CD1c-positive myeloid dendritic cell (primary cell): ENCODE results near the gene SERGEF.
A peak's percentile ranks its signal among the peaks of the same experiment; 100 is the strongest.
"Not testable (repeated sequence)": the region's sequence is repeated elsewhere in the genome, so short reads cannot be mapped to it uniquely, and the experiment has no call there.

Experiments
- DNase-seq: peaks from one replicate; pipeline ENCODE4 v3.0.0-alpha.2; 2016; ENCODE audit errors: extremely low spot score

SERGEF gene

DNA sequence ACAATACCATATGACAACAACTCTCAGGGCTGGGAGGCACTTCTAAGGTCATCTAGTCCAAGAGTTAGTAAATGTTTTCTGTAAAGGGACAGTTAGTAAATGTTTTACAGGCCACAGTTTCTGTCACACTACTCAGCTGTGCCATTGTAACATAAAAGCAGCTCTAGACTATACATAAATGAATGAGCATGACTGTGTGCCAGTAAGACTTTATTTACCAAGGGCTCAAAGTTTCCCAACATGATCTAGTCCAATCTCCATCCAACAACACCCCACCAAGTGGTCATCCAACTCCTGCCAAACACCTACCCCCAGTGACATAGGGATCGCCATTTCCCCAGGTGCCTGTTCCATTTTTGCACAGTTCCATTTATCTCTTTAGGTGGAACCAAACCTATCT, 12.1 kb downstream of the SERGEF start:
- no peak for DNase-seq

DNA sequence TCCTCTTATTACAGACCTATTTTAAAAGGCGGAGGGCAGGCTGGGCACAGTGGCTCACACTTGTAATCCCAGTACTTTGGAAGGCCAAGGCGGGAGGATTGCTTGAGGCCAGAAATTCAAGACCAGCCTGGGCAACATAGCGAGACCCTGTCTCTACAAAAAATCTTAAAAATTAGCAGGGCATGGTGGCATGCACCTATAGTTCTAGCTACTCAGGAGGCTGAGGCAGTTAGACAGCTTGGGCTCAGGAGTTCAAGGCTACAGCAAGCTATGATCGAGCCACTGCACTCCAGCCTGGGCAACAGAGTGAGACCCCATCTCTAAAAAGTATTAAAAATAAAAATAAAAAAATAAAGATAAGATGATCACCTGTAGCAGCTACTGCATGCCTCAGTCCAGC, 12.7 kb downstream of the SERGEF start:
- not testable (repeated sequence) for DNase-seq

DNA sequence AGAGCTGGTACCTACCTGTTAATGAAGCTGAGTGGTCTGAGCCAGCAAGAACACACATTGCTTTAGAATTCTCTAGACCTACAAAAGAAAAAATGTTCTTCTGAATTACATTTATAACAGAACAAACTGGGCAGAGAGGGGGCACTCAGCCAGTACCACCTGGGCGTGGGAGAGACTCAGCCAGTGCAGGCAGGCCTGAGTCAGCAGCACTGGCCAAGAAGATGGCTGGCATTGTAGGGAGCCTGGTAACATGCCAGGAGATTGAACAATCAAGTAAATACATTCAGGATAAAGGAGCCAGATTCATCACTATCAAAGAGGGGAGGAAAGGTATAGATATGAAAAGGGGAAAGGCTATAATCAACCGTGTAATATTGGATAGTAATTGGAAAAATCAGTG, 19.9 kb downstream of the SERGEF start:
- DNase-seq, result no peak

DNA sequence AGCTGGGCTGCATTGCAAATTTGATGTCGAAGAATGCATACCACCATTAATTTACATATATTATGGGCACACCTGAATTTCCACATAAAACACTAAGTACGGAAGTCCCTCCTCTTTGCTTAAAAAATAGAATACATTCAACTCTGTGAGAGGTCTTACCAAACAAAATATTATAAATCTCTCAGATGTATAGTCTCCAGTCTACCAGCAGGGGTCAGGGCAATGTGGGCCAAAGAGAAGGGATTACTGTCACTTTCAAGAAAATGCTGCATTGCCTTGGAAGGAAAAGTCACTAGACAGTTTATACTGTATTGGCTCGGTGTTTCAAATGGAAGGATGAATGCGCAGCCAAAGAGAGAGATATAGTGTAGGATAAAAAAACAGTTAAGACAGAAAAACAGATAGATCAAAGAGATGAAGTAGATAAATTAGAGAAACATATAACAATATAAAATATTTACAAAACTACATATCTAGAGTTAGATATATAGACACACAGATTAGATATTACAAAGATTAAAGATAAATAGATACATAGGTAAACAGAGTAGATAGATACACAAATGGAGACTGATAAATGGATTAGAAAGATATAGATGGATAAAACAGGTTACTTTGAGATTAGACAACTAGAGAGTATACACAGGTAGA, 20.9 kb downstream of the SERGEF start:
- DNase-seq, result peak; percentile 46

DNA sequence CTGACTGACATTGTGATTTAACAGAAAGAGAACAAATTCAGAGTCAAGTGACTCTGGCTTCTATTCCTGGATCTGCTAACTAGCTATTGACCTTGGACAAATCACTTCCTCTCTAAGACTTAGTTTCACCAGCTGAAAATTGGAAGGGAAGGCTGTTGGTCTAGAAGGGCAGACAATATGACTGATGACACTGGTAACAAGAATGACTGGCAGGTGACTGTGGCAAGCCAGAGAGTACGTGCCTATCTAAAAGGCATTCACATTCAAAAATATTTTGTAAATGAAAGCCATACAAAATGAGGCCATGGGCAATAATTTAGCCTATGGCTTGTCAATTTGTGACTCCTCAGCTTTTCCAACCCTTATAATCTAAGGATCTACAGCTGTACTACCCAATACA, 23.5 kb downstream of the SERGEF start:
- no peak for DNase-seq

DNA sequence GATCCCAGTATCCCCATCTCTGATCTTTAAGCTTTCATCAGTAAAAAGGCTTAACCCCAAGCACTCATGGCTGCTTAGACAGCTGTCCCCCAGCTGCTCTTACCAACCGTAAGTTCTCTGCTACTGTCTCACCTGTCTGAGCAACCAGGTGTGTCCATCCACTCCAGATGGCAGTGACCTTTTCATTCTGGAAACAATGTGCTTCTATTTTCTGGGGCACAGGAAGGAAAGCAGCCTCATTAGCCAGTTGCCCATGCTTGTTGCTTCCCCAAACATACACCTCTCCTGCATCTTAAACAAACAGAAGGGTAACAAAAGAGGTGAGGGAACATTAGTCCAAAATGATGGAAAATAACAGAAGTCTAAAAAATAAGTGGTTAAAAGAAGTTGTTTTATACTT, 24.4 kb downstream of the SERGEF start:
- no peak for DNase-seq

DNA sequence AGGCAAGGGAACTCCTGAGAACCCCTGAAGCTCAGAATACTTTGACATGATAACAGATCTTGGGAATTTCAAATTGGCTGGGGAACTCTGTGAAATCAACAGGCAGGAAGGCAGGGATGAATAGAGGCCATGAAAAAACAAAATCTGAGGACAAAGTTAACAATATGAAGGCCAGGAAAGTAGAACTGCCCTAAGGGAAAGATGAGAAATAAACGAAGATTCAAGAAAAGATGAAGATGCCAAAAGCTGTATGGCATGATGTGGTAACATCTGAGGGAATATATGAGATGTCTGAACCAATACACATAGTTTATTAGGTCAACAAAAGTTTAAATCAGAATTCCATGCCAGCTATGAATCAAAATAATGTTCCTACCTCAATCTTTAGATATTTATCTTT, 25.0 kb downstream of the SERGEF start:
- no peak for DNase-seq

DNA sequence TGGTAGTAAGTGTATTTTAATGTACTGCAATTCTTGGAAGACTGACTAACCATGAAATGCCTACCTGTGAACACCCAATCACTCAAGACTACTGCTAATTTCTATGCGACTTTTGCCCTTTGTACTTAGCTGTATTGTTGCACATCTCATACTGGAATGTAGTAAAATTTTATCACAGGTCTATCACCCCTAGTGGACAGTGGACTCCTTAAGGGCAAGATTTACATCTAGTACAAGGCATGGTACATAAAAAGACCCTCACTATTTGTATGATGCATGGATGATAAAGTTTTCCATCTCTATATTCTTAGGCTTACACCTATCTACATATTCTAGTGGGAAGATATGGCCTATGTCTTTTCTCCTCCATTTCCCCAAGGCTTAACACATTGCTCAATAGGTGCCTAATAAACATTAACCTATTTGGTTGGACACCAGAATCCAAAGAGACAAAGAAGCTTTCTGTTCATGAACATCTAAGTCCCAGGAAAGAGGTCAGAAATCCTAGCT, 26.1 kb downstream of the SERGEF start:
- DNase-seq, result no peak

DNA sequence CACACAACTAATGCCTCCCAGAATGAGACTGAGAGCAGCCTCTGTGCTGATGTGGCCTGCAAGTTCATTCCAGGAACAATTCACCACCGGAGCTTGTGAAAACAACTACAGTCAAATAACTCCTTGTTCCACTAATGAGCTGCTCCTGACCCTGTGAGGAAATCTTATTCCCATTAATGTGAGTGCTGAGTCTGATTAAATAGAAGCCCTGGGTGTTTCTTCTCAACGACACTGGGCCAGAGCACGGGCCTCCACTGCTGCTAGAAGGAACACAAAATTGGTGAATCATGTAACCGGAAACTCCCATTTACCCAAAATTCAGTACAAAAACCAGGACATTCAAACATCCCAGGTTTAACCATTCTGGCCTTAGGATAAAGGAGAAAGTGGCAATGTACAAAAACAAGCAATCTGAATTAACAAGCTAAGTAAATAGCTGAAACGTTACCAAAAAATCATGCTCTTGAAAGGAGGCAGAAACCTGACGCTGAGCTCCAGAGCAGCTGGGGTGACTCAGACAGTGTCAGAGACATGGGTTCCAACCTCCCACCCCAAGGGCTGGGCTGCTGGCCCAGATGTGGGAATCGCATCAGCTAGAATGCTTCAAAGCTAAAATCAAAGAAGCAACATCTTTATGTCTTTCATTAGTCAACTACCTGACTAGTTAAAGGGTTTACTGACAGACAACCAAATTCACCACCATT, 26.7 kb downstream of the SERGEF start:
- no peak for DNase-seq

DNA sequence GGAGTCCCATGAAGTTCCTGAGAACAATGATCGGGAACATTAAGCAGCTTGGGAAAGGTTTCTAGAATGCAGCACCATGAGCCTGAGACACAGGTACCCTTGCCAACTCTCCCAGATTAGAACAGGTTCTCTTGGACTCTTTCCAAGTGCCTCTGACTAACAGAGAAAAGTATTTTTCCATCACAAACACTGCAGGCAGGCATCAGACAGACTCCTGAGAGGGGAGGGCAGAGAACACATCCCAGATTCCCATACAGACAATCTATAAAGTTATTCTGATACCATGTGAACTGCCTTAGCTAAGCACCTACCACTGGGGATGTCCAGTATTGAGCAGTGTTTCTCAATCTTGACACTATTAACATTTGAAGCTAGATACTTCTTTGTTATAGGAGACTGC, 27.3 kb downstream of the SERGEF start:
- no peak for DNase-seq

DNA sequence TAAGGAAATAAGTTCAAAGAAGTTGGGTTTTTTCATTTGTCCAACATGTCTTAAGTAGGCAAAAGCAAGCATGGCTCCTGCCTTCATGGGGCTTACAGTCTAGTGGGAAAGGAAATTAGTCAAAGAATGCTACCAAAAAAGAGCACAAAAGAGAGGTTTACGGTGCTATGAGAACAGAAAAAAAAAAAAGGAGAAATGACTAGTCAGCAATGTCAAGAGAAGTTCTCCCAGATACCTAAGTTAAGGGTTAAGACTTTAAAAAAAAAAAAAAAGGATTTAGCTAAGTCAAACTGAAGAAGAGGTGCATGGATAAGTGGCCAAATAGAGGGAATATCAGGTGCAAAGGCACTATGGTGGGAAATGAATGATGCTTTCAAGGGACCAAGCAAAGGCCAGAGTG, 29.3 kb downstream of the SERGEF start:
- DNase-seq, result no peak

DNA sequence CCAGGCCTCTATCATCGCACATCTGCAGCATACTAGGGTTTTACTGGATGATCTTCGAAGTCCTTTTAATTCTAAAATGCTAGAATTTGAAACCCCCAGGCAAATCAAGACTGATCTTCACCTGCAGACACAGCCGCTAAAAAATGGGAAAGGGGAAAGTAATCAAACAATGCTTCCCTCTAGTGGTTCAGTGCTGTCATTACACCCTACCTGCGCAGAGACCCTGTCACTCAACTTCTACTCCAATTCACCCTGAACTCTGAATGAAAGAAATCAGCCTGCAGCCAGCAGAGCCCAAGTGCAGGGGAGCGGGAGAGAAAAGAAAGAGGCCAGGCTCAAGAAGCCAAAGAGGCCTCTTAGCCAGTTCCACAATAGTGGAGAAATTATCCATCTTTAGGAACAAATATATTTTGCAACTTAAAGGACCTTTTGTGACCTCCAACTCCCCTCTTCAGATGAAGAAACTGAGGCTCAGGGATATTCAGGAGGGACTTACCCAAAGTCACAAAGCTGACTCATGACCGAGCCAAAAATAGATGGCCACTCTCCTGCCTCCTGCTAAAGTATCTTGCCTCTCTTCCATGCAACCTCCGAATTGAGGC, 33.0 kb downstream of the SERGEF start:
- DNase-seq, result peak; percentile 41

DNA sequence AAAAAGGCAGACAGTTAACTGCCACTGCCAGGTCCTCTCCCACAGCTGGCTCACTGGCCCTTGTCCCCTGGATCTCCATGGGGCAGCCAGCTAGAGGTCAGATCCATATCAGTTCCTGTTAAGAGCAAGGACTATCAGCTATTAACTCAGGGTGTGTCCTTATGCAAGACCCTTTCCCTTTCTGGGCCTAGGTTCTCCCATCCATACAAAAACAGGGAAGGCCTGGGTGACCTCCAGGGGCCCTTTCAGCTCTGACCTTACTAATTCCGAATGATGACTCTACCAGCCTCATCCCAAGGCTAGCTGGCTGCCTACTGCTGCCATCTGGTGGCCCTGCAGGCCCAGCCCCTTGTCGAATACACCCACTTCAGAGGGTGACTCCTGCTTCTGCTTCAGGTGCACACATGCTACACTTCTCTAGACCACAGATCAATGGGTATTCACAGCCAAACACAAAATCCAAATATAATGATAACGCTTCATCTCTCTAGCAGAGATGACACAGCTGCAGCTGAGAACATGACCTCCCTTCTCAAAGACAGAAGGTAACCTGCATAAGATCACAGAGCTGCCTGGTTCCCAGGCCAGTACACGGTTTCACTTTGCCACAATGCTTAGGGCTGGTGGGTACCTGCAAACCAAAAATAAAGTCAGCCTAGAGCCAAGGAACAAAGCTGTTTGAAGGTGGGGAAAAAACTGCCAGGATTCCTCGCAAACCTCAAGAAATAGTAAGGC, 34.1 kb downstream of the SERGEF start:
- peak; percentile 25 for DNase-seq

DNA sequence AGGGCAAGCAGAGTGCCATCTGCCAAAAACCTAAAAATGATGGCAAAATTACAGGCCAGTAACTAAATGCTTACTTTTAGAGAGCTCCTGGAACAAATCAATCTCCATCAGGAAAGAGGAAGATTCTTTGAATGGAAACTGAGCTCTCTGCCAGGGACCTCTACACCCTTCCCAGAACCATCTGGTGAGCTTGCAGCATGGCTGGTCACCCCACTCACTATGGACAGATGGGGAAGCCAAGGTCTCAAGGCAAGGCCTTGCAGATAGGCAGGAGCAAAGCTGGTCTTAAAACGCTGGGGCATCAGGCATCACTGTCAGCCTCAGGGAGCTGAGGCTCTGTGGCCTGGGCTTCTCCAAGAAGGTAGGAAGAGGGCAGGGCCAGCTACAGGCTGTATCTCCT, 36.2 kb downstream of the SERGEF start:
- no peak for DNase-seq

DNA sequence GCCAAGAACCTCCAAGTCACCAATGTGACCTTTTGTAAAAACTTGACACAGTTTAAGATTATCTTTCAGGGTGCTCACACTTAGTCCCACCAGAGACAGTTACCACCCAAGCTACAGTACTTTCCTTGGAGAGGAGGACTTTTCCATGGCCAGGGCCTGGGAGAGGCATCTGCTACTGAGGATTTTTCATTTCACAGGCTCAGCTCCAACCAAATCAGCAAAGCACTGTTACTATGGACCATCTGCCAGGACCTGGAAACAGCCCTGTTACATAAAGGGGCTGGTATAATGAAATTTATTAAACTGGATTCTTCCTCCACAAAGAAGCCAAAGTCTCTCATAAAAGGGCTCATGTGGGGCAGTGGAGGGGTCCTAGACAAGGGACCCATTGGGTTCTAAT, 38.6 kb downstream of the SERGEF start:
- DNase-seq, result no peak

DNA sequence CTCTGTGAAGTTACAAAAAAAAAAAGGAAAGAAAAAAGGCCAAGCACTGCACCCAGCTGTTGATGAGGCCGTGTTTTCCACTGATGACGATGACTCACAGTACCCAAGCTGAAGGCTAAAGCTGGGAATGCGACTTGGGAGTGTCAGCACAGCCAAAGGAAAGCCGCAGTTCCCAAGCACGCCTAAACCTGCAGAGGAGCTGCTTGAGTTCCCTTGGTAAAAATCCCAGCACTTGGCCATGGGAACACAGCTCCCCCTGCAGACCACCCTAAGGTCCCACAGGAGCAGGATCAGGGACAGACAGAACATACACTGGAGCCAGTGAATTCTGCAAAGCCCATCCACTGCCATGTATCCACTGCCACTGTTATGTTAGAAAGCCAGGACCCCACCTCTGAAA, 39.9 kb downstream of the SERGEF start:
- no peak for DNase-seq

DNA sequence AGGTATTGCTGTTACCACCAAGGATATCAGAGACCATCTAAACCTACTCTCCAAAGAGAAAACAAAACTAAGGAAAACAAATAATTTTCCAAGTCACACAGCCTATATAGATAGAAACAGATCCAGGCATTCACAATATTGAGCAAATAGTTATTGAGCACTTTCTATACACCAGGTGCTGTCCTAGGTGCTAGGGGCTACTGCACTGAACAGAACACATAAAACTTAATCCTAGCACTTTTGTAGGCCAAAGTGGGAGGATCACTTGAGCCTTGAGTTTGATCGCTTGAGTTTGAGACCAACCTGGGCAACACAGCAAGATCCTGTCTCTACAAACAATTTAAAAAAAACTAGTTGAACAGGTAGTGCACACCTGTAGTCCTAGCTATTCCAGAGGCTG, 44.6 kb downstream of the SERGEF start:
- no peak for DNase-seq

DNA sequence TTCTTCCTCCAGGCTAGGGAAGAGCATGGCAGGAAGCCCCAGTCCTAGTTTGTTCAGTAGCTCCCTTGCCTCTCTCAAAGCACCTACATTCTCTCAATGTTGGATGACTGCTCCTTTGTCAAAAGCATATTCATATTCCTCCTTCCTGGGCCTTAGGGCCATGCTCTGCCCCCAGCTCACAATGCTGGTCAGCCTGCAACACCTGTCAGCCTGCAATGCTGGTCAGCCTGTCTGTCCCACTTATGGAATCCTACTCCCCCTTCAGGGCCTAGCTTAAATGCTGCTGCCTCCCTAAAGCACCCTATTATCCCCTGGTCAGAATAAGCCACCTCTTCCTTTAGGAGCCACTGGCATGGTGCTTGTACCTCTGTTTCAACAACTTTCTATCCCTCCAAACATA, 45.2 kb downstream of the SERGEF start:
- DNase-seq, result no peak

DNA sequence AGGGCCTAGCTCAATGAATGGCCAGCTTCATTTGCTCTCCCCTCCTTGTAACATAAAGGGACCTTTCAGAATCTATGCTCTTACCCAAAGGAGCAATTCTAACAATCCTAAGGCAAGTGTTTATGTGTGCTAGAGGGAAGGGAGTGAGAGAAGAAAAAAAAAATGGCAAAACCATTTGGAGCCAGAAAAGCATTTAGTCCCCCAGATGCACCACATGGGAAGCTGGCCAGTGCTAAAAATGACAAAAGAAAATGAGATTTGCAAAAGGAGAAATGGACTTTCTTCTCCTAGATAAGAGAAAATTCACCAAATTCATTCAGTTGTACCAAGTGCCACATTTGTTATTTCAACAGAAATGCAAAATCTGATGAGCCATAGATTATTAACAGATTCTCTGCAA, 52.8 kb downstream of the SERGEF start:
- DNase-seq, result no peak

DNA sequence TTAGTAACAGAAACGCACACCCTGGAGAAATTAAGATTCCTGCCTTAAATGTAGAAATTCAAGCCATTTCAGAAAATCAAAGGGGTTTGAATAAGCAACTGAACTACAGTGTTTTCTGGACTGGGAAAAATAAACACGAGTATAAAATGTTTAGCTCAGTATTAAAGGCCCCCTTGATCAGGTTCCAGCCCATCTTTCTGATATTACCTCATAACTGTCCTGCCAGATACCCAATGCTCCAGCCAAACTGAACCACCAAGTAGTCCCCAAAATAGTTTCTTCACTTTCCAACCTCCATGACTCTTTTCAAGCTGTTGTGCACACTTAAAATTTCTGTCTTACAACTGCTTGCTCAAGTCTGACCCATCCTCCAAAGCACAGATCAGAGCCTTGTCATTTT, 54.4 kb downstream of the SERGEF start:
- DNase-seq, result no peak

DNA sequence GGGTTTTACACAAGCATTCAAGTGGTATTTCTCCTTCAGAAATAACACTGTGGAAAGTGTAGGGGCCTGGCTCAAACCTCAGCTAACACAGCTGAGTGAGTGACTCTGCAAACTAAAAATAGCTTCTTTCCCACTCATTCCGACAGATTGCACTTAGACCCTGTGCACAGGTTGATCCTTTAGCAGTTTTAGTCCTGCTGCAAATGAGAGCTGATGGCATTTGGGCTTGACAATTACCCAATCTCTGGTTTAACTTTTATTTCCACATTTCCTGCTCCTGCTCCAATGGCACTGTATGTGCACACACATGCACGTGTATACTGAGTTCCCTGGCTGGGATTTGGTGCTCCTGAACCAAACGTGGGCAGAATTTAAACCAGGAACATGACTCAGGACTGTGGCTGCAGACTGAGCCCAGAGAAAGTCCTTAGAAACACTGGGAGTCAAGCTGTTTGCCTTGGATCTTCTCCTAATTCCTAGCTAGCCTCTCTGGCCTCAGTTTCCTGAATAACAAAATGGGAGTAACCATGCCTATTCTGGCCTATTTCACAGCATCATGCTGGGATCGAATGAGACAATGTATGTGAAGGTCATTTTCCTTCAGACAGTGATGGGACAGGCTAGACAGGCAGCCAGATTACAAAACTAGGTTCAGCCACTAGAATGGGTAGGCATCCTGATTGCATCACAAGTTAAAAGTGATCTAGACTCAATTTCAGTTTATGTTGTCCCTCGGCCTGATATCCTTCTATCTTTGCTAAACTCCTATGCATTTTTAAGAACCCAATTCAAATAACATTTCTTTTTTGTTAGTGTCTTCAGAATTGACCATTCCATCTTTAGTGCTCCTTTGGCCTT, 58.2 kb downstream of the SERGEF start:
- DNase-seq, result no peak

DNA sequence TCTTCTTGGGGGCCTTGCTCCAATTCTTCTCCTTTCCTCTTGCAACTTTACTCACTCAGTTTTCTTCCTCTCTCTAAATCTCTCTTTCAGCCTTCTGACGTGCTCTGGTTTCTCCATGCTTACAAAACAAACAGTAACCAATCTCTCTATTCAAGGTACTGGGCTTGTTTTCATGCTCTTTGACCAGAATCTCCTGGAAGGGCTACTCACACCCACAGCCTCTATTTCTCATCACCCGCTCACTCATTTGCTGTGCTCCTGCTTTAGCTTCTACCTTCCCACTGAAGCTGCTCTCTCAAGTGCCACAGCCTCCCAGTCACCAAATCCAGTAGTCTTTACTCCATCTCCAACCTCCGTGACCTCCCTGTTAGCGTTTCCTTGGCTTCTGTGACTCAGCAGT, 60.4 kb downstream of the SERGEF start:
- DNase-seq, result no peak
